Liver (tissue), 9 donors: ENCODE results near the gene RPUSD1. TPM values are rescaled to one million over a fixed set of nuclear protein-coding genes. Genes with fewer than 3 reads are reported as not detected.
A peak's percentile ranks its signal among the peaks of the same experiment; 100 is the strongest.

Experiments used
- DNase-seq: peaks from one replicate; pipeline ENCODE4 v3.0.0-alpha.2; 2017; ENCODE audit warnings: low spot score
- H3K27ac ChIP-seq, 2 donors: one replicate each; pipeline ENCODE4 v1.7.0; 2013; ENCODE audit warnings: inconsistent platforms in 2 of 2, low read length in 2 of 2, control low read depth in 1 of 2, low read depth in 1 of 2, mild to moderate bottlenecking in 1 of 2
- H3K27me3 ChIP-seq, 4 donors: one replicate each; pipeline versions ENCODE4 v1.6.1 to v1.7.0; 2013; ENCODE audit warnings: low read length in 3 of 4, inconsistent platforms in 1 of 4, mild to moderate bottlenecking in 1 of 4, moderate library complexity in 1 of 4; ENCODE audit not compliant: control insufficient read depth in 4 of 4, insufficient read depth in 4 of 4
- H3K36me3 ChIP-seq, 4 donors: one replicate each; pipeline versions ENCODE4 v1.6.1 to v1.7.0; 2013; ENCODE audit warnings: low read length in 3 of 4, mild to moderate bottlenecking in 3 of 4, low read depth in 1 of 4, moderate library complexity in 1 of 4; ENCODE audit not compliant: control insufficient read depth in 4 of 4, insufficient read depth in 3 of 4
- H3K4me1 ChIP-seq, 4 donors: one replicate each; pipeline versions ENCODE4 v1.6.1 to v1.7.0; 2013; ENCODE audit warnings: low read length in 3 of 4, mild to moderate bottlenecking in 3 of 4, moderate library complexity in 1 of 4; ENCODE audit not compliant: control insufficient read depth in 4 of 4, insufficient read depth in 4 of 4
- H3K4me3 ChIP-seq, 3 donors: one replicate each; pipeline versions ENCODE4 v1.6.1 to v1.7.0; 2013; ENCODE audit warnings: low read length in 3 of 3, control low read depth in 1 of 3, low read depth in 1 of 3, mild to moderate bottlenecking in 1 of 3
- H3K9ac ChIP-seq, 2 donors: one replicate each; pipeline ENCODE4 v1.7.0; 2013; ENCODE audit warnings: low read length in 2 of 2, mild to moderate bottlenecking in 2 of 2, moderate library complexity in 2 of 2, control low read depth in 1 of 2, low read depth in 1 of 2
- H3K9me3 ChIP-seq, 4 donors: one replicate each; pipeline versions ENCODE4 v1.6.1 to v1.7.0; 2013; ENCODE audit warnings: low read length in 3 of 4; ENCODE audit not compliant: control insufficient read depth in 4 of 4
- ATF3 ChIP-seq: IDR thresholded peaks from 2 replicates; pipeline ENCODE4 v1.6.1; 2016; ENCODE audit warnings: antibody characterized with exemption
- CTCF ChIP-seq: fragments of 150-350 bp; IDR thresholded peaks from 2 replicates; pipeline ENCODE4 v1.5.1; 2017; ENCODE audit warnings: improper control_type of control experiment, low read depth, low read length; ENCODE audit not compliant: missing input control
- EGR1 ChIP-seq, 2 donors: IDR thresholded peaks; 2 replicates each; pipeline ENCODE4 v1.6.1; 2016 to 2018; ENCODE audit warnings: antibody characterized with exemption in 2 of 2, low read depth in 2 of 2
- FOXA1 ChIP-seq: IDR thresholded peaks from 2 replicates; pipeline ENCODE4 v1.6.1; 2016; ENCODE audit warnings: antibody characterized with exemption
- FOXA2 ChIP-seq: IDR thresholded peaks from 2 replicates; pipeline ENCODE4 v1.6.1; 2016; ENCODE audit warnings: antibody characterized with exemption
- GABPA ChIP-seq, 2 donors: IDR thresholded peaks in 1 of 2; conservative IDR thresholded peaks in 1 of 2; 2 replicates each; pipeline ENCODE4 v1.6.1; 2016; ENCODE audit warnings: antibody characterized with exemption in 2 of 2, mild to moderate bottlenecking in 1 of 2, moderate library complexity in 1 of 2
- HNF4A ChIP-seq, 2 donors: conservative IDR thresholded peaks; 2 replicates each; pipeline ENCODE4 v1.6.1; 2016; ENCODE audit warnings: antibody characterized with exemption in 2 of 2, mild to moderate bottlenecking in 2 of 2
- HNF4G ChIP-seq: IDR thresholded peaks from 2 replicates; pipeline ENCODE4 v1.6.1; 2016; ENCODE audit warnings: antibody characterized with exemption
- JUND ChIP-seq, 2 donors: IDR thresholded peaks; 2 replicates each; pipeline ENCODE4 v1.6.1; 2016; ENCODE audit warnings: antibody characterized with exemption in 2 of 2
- MAX ChIP-seq: IDR thresholded peaks from 2 replicates; pipeline ENCODE4 v1.6.1; 2016; ENCODE audit warnings: antibody characterized with exemption
- NR2F2 ChIP-seq: IDR thresholded peaks from 2 replicates; pipeline ENCODE4 v1.6.1; 2016; ENCODE audit warnings: antibody characterized with exemption
- RAD21 ChIP-seq, 2 donors: IDR thresholded peaks; 2 replicates each; pipeline ENCODE4 v1.6.1; 2016; ENCODE audit warnings: antibody characterized with exemption in 2 of 2, mild to moderate bottlenecking in 2 of 2
- REST ChIP-seq: IDR thresholded peaks from 2 replicates; pipeline ENCODE4 v1.6.1; 2016; ENCODE audit warnings: antibody characterized with exemption, mild to moderate bottlenecking
- RXRA ChIP-seq, 2 donors: IDR thresholded peaks; 2 replicates each; pipeline ENCODE4 v1.6.1; 2017 to 2018; ENCODE audit warnings: antibody characterized with exemption in 2 of 2, mild to moderate bottlenecking in 1 of 2
- SP1 ChIP-seq: IDR thresholded peaks from 2 replicates; pipeline ENCODE4 v1.6.1; 2018; ENCODE audit warnings: antibody characterized with exemption, mild to moderate bottlenecking
- TAF1 ChIP-seq: conservative IDR thresholded peaks from 2 replicates; pipeline ENCODE4 v1.6.1; 2016; ENCODE audit warnings: antibody characterized with exemption, mild to moderate bottlenecking
- YY1 ChIP-seq: IDR thresholded peaks from 2 replicates; pipeline ENCODE4 v1.6.1; 2016; ENCODE audit warnings: antibody characterized with exemption, mild to moderate bottlenecking
- ZBTB33 ChIP-seq: IDR thresholded peaks from 2 replicates; pipeline ENCODE4 v1.6.1; 2016; ENCODE audit warnings: antibody characterized with exemption
- WGBS: extraction: QIAGEN DNeasy Blood & Tissue Kit; methylation state at CpG from one replicate; pipeline ENCODE4 v1.1.7; 2013; 5-methylcytosine and 5-hydroxymethylcytosine counted together
- polyA plus RNA-seq, 2 donors: library from polyadenylated mRNA; stranded (reverse) in 1 of 2; unstranded in 1 of 2; fragments of 200-250 nt in 1 of 2; fragments of >200 nt in 1 of 2; fragmentation: Nextera tagmentation in 1 of 2; extraction: Ambion mirVana in 1 of 2; gene quantifications; one replicate each; pipeline versions ENCODE4 v1.2.1 to v1.2.3, GENCODE V29; 2013 to 2015
- total RNA-seq, 2 donors: library from RNA; depleted of rRNA; stranded (reverse); fragments of >200 nt; gene quantifications; one replicate each; pipeline ENCODE4 v1.2.3, GENCODE V29; 2014
- donor health status: healthy.
- donor health status: healthy.
- donor health status: healthy.
- donor health status: healthy.
- donor health status: healthy.

RPUSD1 gene
- total and polyA plus RNA-seq, 4 donors, result 4.5 to 10.7 (median 8.9) TPM

GRCh38 chr16:788399-789126 lies 382 bp upstream of the RPUSD1 start, which contains the start of gene CHTF18:
Gene CHTF18 (plus strand): TSS chr16:788620. CDS start chr16:788685, 65 bp downstream.
- DNase-seq, result peak; percentile 97
- Histone ChIP-seq H3K4me3 (peak within 1 kb of the TSS; percentile 81 to 97 (median 92)), H3K9me3 (no peaks in the 10 kb centered on the region), H3K27ac (peak within 1 kb of the TSS in 1 of 2 donors; percentile 8), H3K27me3 (no peaks in the 10 kb centered on the region), H3K4me1 (peaks cover 6 to 21% (median 18%) of the 10 kb centered on the region in 4 donors), H3K36me3 (peaks cover 0 to 3% (median 0%) of the 10 kb centered on the region in 4 donors), H3K9ac (peak within 1 kb of the TSS; percentile 59 to 71)
- TF ChIP-seq REST, result no peak
- TF ChIP-seq FOXA2, result no peak
- no peak for TF ChIP-seq YY1
- TF ChIP-seq NR2F2, result no peak
- no peak for TF ChIP-seq RXRA (IDR thresholded peaks at IDR 0.05)
- TF ChIP-seq EGR1 (IDR thresholded peaks at IDR 0.05; ENCODE audit: low read depth in 2 of 2), result no peak
- no peak for TF ChIP-seq TAF1
- no peak for TF ChIP-seq GABPA (IDR thresholded peaks at IDR 0.05 in 1 of 2, conservative IDR thresholded peaks at IDR 0.05 in 1 of 2)
- TF ChIP-seq HNF4G, result no peak
- no peak for TF ChIP-seq FOXA1
- TF ChIP-seq SP1, result no peak
- TF ChIP-seq CTCF, result no peak
- TF ChIP-seq RAD21 (IDR thresholded peaks at IDR 0.05), result no peak
- TF ChIP-seq ATF3, result no peak
- TF ChIP-seq ZBTB33, result no peak
- TF ChIP-seq HNF4A (conservative IDR thresholded peaks at IDR 0.05), result no peak
- TF ChIP-seq MAX, result no peak
- TF ChIP-seq JUND (IDR thresholded peaks at IDR 0.05), result no peak
- 1% methylated on average over 96 of the region's 97 CpGs for WGBS
